ENCODE data around the gene FBXL14.
A peak's percentile ranks its signal among the peaks of the same experiment; 100 is the strongest.

Gene FBXL14

GRCh38 chr12:1595026-1595561 is 713 bp upstream of the FBXL14 start:
- no peak for DNase-seq (ENCODE audit: extremely low read depth in 1 of 2, low read depth in 1 of 2)

- no peak for DNase-seq (ENCODE audit: extremely low read depth in 1 of 2, low read depth in 1 of 2)
These were observed 448 bp downstream of the FBXL14 start for GRCh38 chr12:1594006-1594260.

DNA sequence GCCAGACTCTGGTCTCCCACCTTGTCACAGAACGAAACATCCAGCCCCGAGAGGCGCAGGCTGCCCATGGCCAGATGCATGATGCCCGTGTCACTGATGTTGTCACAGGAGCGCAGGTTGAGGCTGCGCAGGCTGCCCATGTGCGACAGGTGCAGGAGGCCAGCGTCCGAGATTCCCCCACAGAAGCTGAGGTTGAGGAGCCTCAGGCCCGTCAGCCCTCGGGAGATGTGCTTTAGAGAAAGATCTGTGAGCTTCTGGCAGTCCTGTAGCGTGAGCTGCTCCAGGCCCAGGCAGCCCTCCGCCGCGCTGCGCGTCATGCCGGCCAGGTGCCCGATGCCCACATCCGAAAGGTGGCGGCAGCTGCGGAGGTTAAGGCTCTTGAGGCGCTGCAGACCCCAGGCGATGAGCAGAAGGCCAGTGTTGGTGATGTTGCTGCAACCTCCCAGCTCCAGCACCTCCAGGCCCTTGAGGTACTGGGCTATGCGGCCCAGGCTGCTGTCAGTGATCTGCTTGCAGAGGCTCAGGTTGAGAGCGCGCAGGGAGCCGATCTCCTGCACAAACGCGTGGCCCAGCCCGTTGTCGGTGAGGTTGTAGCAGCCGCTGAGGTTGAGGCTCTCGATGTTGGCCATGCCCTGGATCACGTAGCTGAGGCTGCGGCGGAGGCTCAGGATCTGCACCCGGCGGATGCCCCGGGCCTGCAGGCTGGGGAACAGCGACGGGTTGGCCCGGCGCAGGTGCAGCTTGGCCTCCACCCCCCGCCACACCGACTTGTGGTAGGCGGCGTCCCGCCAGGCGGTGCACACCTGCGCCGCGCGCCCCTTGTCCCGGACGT is 991 bp downstream of the FBXL14 start:
- DNase-seq (ENCODE audit: extremely low read depth in 1 of 2, low read depth in 1 of 2): no peak

DNA sequence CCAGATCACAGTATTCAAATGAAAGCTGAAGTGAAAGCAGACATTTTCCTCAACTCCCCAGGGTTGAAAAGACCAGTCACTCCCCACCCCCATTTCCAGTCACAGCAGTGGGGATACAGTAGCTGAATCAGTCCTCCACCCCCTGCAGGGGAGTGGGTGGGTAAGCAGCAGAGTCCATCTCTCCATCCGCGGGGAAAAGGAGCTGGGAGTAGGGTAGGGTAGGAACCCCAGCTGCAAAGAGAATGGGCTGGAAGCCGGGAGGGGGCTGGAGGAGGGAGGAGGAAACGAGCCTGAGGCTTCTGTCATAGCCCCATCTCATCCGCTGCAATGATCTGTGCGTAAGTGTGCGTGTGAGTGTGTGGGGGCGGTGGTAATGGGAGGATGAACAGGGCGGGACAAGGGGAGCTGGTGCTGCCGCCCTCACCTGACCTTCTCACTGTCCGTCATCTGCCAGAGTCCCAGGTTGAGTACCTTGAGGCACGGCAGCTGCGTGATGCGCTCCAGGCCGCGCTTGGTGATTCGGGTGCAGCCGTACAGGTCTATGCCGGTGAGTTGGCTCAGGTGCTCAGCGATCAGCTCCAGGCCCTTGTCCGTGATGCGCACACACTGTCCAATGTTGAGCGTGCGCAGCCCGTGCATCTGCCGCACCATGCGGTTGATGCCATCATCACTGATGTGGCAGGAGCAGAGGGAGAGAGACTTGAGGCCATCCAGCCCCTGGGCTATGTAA is 1.8 kb downstream of the FBXL14 start:
- DNase-seq (ENCODE audit: extremely low read depth in 1 of 2, low read depth in 1 of 2): peak in 1 of 2 donors; percentile 63

DNA sequence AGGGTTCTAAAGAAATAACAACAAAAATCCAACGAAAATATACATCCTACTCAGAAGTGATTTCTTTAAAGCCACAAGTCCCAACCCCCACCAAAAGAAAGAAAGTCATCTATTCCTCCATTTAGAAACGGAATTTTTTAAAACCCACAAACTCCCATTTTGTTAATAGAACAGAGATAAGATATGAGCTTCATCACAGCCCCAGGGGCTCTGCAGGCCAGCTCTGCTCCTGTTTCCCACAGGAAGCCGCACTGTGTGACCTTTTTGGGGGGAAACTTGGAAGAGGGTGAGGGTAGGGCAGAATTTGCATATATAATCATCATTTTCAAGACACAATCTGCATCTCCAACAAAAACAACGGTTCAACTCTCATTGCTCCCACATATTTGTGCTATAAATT is 2.8 kb downstream of the FBXL14 start:
- DNase-seq (ENCODE audit: extremely low read depth in 1 of 2, low read depth in 1 of 2): no peak

GRCh38 chr12:1591034-1591433 is 3.3 kb downstream of the FBXL14 start:
- no peak for DNase-seq (ENCODE audit: extremely low read depth in 1 of 2, low read depth in 1 of 2)

- DNase-seq (ENCODE audit: extremely low read depth in 1 of 2, low read depth in 1 of 2): no peak
These were observed 4.0 kb downstream of the FBXL14 start for GRCh38 chr12:1590221-1590979.

DNA sequence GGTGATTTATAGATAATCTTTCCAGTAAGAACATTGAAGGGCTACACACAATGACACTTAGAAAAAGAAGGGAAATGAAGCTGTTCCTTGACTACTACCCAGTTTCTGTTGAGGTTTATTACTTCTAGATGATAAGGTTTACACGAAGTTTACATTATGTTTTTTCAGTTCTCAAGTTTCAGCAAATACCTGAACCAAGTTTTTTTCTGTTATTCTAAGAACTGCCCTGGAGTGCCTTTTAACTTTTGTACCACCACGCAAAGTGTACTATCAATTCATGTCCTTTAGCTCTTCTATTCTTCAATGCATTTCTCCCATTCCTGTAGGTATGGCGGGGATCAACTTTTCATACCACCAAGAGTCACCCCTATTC is 5.8 kb downstream of the FBXL14 start:
- no peak for DNase-seq (ENCODE audit: extremely low read depth in 1 of 2, low read depth in 1 of 2)

DNA sequence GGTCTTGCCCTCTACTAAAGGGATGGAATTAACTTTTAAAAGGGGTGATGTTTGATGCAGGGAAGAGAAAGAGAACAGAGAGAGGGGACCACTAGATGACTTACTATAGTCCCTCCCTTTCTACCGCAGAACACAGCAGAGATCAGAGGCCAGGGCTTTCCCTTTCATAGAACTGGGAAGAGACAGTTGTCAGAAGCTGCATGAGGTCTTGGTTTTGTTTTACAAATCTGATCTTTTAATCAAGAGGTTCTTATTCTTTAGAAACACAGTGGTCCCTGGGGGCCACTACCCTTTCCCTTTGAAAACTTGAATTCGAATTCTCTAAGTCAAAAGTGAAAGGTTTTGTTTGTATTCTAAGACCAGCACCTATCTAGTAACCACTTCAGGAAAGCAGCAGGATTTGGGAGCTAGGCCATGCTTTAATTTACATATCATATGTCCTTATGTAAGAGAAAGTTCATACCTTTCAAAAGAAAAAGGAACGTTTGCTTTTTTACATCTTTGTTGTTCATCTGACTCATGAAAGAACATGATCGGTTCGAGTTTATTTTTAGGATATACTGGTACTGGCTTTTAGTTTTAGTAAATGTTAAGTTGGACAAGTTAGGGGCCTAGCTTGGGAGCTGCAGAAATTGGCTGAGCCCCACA is 6.3 kb downstream of the FBXL14 start:
- no peak for DNase-seq (ENCODE audit: extremely low read depth in 1 of 2, low read depth in 1 of 2)

GRCh38 chr12:1584326-1584725 is 10.1 kb downstream of the FBXL14 start:
- DNase-seq (ENCODE audit: extremely low read depth in 1 of 2, low read depth in 1 of 2): no peak

GRCh38 chr12:1583421-1584078 is 10.8 kb downstream of the FBXL14 start:
- DNase-seq (ENCODE audit: extremely low read depth in 1 of 2, low read depth in 1 of 2): peak in 1 of 2 donors; percentile 48

GRCh38 chr12:1582709-1583050 is 11.7 kb downstream of the FBXL14 start:
- DNase-seq (ENCODE audit: extremely low read depth in 1 of 2, low read depth in 1 of 2): no peak

DNA sequence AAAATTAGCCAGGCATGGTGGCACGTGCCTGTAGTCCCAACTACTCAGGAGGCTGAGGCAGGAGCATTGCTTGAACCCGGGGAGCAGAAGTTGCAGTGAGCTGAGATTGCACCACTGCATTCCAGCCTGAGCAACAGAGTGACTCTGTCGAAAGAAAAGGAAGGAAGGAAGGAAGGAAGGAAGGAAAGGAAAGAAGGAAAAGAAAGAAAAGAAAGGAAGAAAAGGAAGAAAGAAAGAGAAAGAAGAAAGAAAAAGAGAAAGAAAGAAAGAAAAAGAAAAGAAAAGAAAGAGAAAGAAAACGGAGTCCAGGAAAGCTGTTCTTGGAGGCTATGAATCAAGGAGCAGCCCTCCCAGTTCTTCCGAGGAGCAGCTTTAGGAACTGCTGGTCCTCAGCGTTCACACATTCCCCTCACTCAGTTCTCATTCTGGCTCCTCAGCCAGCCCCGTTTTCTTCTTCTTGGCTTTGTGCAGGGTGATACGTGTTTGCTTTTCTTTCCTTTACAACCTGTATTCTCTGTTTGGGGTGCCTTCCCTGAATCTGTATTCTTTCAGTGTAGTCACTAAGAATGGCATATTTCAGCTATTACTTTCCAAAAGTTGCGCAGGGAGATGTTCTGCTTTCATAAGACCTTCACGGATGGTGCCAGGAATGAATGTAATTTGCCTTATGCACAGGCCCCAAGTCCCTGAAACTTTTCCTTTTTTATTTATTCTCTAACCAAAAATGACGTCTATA is 12.2 kb downstream of the FBXL14 start:
- DNase-seq (ENCODE audit: extremely low read depth in 1 of 2, low read depth in 1 of 2): no peak

GRCh38 chr12:1580526-1580925 is 13.9 kb downstream of the FBXL14 start:
- DNase-seq (ENCODE audit: extremely low read depth in 1 of 2, low read depth in 1 of 2): no peak

GRCh38 chr12:1579651-1580435 is 14.5 kb downstream of the FBXL14 start:
- DNase-seq (ENCODE audit: extremely low read depth in 1 of 2, low read depth in 1 of 2): no peak

GRCh38 chr12:1576410-1577241 is 17.8 kb downstream of the FBXL14 start:
- no peak for DNase-seq (ENCODE audit: extremely low read depth in 1 of 2, low read depth in 1 of 2)

- no peak for DNase-seq (ENCODE audit: extremely low read depth in 1 of 2, low read depth in 1 of 2)
These were observed 18.7 kb downstream of the FBXL14 start for GRCh38 chr12:1575408-1576401.
